ENCODE results near the gene FLOT2. TPM values are rescaled to one million over a fixed set of nuclear protein-coding genes. Genes with fewer than 3 reads are reported as not detected.

The FLOT2 gene
- total and polyA plus RNA-seq, 4 donors, result 46.2 to 226 (median 121) TPM

GRCh38 chr17:28889996-28890395 is 7.5 kb downstream of the FLOT2 start:
- peaks cover 0 to 18% (median 0%) of the 10 kb centered on the region in 5 donors for H3K4me1 ChIP-seq (ENCODE audit: control insufficient read depth in 5 of 5, insufficient read depth in 5 of 5, low read length in 5 of 5)
- no peak overlapping the region for H3K27ac ChIP-seq (ENCODE audit: low read depth in 1 of 2, low read length in 1 of 2)
- no peak for ATAC-seq (ENCODE audit: insufficient read depth, low FRiP score)
- TF ChIP-seq CTCF (IDR thresholded peaks at IDR 0.05; ENCODE audit: control extremely low read depth, extremely low read depth), result no peak
- no peaks in the 10 kb centered on the region for H3K9me3 ChIP-seq (ENCODE audit: control insufficient read depth in 4 of 4, insufficient read depth in 3 of 4, low read length in 3 of 4)
- WGBS, 2 donors, result 74 to 85% methylated on average over 5 of the region's 5 CpGs
- H3K36me3 ChIP-seq (ENCODE audit: control insufficient read depth in 4 of 4, insufficient read depth in 4 of 4, low read length in 4 of 4), result peaks cover 0 to 34% (median 8%) of the 10 kb centered on the region in 4 donors
- H3K27me3 ChIP-seq (ENCODE audit: control insufficient read depth in 3 of 3, insufficient read depth in 3 of 3, low read length in 2 of 3), result no peaks in the 10 kb centered on the region
- no peak overlapping the region for H3K4me3 ChIP-seq
- H3K9ac ChIP-seq (ENCODE audit: insufficient read depth in 1 of 2, low read length in 2 of 2), result no peak overlapping the region
- no peak for DNase-seq

GRCh38 chr17:28888832-28889231 is 8.7 kb downstream of the FLOT2 start:
- WGBS, 2 donors, result 94 to 96% methylated on average over 7 of the region's 7 CpGs
- H3K36me3 ChIP-seq (ENCODE audit: control insufficient read depth in 4 of 4, insufficient read depth in 4 of 4, low read length in 4 of 4), result peaks cover 0 to 45% (median 14%) of the 10 kb centered on the region in 4 donors

GRCh38 chr17:28887871-28888471 is 9.6 kb downstream of the FLOT2 start:
- ATAC-seq (ENCODE audit: insufficient read depth, low FRiP score) (no peak), DNase-seq (no peak)
- no peaks in the 10 kb centered on the region for H3K9me3 ChIP-seq (ENCODE audit: control insufficient read depth in 4 of 4, insufficient read depth in 3 of 4, low read length in 3 of 4)
- peaks cover 0 to 52% (median 16%) of the 10 kb centered on the region in 4 donors for H3K36me3 ChIP-seq (ENCODE audit: control insufficient read depth in 4 of 4, insufficient read depth in 4 of 4, low read length in 4 of 4)
- WGBS, 2 donors, result 87 to 90% methylated on average over 12 of the region's 12 CpGs
- peaks cover 0 to 12% (median 0%) of the 10 kb centered on the region in 5 donors for H3K4me1 ChIP-seq (ENCODE audit: control insufficient read depth in 5 of 5, insufficient read depth in 5 of 5, low read length in 5 of 5)
- no peak overlapping the region for H3K9ac ChIP-seq (ENCODE audit: insufficient read depth in 1 of 2, low read length in 2 of 2)
- TF ChIP-seq CTCF (IDR thresholded peaks at IDR 0.05; ENCODE audit: control extremely low read depth, extremely low read depth), result no peak
- H3K4me3 ChIP-seq, result no peak overlapping the region
- no peaks in the 10 kb centered on the region for H3K27me3 ChIP-seq (ENCODE audit: control insufficient read depth in 3 of 3, insufficient read depth in 3 of 3, low read length in 2 of 3)
- no peak overlapping the region for H3K27ac ChIP-seq (ENCODE audit: low read depth in 1 of 2, low read length in 1 of 2)

More at GRCh38 chr17:28888832-28889231, 8.7 kb downstream of the FLOT2 start:
- TF ChIP-seq CTCF (IDR thresholded peaks at IDR 0.05; ENCODE audit: control extremely low read depth, extremely low read depth), result no peak
- H3K27me3 ChIP-seq (ENCODE audit: control insufficient read depth in 3 of 3, insufficient read depth in 3 of 3, low read length in 2 of 3), result no peaks in the 10 kb centered on the region
- no peak overlapping the region for H3K27ac ChIP-seq (ENCODE audit: low read depth in 1 of 2, low read length in 1 of 2)
- no peaks in the 10 kb centered on the region for H3K9me3 ChIP-seq (ENCODE audit: control insufficient read depth in 4 of 4, insufficient read depth in 3 of 4, low read length in 3 of 4)
- ATAC-seq (ENCODE audit: insufficient read depth, low FRiP score), result no peak
- DNase-seq, result no peak
- H3K4me3 ChIP-seq, result no peak overlapping the region
- peaks cover 0 to 15% (median 0%) of the 10 kb centered on the region in 5 donors for H3K4me1 ChIP-seq (ENCODE audit: control insufficient read depth in 5 of 5, insufficient read depth in 5 of 5, low read length in 5 of 5)
- no peak overlapping the region for H3K9ac ChIP-seq (ENCODE audit: insufficient read depth in 1 of 2, low read length in 2 of 2)

GRCh38 chr17:28885951-28886350 is 11.6 kb downstream of the FLOT2 start:
- TF ChIP-seq CTCF (IDR thresholded peaks at IDR 0.05; ENCODE audit: control extremely low read depth, extremely low read depth), result no peak
- peaks cover 0 to 1% (median 0%) of the 10 kb centered on the region in 5 donors for H3K4me1 ChIP-seq (ENCODE audit: control insufficient read depth in 5 of 5, insufficient read depth in 5 of 5, low read length in 5 of 5)
- DNase-seq (no peak), ATAC-seq (ENCODE audit: insufficient read depth, low FRiP score) (no peak)
- 87 to 92% methylated on average over 10 of the region's 10 CpGs for WGBS, 2 donors
- no peaks in the 10 kb centered on the region for H3K27me3 ChIP-seq (ENCODE audit: control insufficient read depth in 3 of 3, insufficient read depth in 3 of 3, low read length in 2 of 3)
- peaks cover 0 to 67% (median 26%) of the 10 kb centered on the region in 4 donors for H3K36me3 ChIP-seq (ENCODE audit: control insufficient read depth in 4 of 4, insufficient read depth in 4 of 4, low read length in 4 of 4)
- H3K27ac ChIP-seq (ENCODE audit: low read depth in 1 of 2, low read length in 1 of 2), result no peak overlapping the region
- no peaks in the 10 kb centered on the region for H3K9me3 ChIP-seq (ENCODE audit: control insufficient read depth in 4 of 4, insufficient read depth in 3 of 4, low read length in 3 of 4)
- H3K4me3 ChIP-seq, result no peak overlapping the region
- no peak overlapping the region for H3K9ac ChIP-seq (ENCODE audit: insufficient read depth in 1 of 2, low read length in 2 of 2)
